ENCODE data around the gene REEP1.

REEP1 gene

DNA sequence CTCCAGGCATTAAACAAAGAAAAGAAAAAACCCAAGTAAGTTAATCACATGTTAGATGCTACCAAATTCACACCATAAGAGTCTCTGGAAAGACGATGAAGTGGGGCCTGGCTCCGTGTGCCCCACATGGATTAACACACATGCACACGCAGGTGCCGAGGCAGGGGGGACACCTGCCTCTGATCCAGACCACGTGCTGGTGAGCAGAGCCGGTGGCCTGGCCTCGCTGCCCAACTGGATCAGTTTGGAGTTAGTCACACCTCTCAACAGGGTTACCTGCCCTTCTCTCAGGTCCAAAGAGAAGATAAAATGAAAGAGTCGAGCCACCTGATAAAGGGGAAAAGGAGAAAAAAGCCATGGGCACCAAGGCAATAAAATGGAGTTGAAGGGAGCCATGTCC is 97.7 kb downstream of the REEP1 start:
- no peak overlapping the region for H2AFZ ChIP-seq (ENCODE audit: low read depth, low read length, severe bottlenecking)
- H4K20me1 ChIP-seq (ENCODE audit: low read depth, low read length): no peaks in the 10 kb centered on the region
- no peaks in the 10 kb centered on the region for H3K36me3 ChIP-seq (ENCODE audit: low read length)
- no peak overlapping the region for H3K4me2 ChIP-seq (ENCODE audit: low read depth, low read length, poor library complexity, severe bottlenecking)
- H3F3A ChIP-seq (ENCODE audit: insufficient read depth): peaks cover 18% of the 10 kb centered on the region
- no peaks in the 10 kb centered on the region for H3K27me3 ChIP-seq (ENCODE audit: low read length)
- no peaks in the 10 kb centered on the region for H3K9me3 ChIP-seq (ENCODE audit: insufficient read depth, low read length)
- no peak overlapping the region for H3K9ac ChIP-seq (ENCODE audit: low read length)
- no peak overlapping the region for H3K4me3 ChIP-seq (ENCODE audit: insufficient read depth, low read length, poor library complexity, severe bottlenecking)
- no peak overlapping the region for H3K27ac ChIP-seq (ENCODE audit: low read depth, low read length)
- TF ChIP-seq, protein P1, sequence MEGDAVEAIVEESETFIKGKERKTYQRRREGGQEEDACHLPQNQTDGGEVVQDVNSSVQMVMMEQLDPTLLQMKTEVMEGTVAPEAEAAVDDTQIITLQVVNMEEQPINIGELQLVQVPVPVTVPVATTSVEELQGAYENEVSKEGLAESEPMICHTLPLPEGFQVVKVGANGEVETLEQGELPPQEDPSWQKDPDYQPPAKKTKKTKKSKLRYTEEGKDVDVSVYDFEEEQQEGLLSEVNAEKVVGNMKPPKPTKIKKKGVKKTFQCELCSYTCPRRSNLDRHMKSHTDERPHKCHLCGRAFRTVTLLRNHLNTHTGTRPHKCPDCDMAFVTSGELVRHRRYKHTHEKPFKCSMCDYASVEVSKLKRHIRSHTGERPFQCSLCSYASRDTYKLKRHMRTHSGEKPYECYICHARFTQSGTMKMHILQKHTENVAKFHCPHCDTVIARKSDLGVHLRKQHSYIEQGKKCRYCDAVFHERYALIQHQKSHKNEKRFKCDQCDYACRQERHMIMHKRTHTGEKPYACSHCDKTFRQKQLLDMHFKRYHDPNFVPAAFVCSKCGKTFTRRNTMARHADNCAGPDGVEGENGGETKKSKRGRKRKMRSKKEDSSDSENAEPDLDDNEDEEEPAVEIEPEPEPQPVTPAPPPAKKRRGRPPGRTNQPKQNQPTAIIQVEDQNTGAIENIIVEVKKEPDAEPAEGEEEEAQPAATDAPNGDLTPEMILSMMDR (IDR thresholded peaks at IDR 0.05; ENCODE audit: insufficient read depth, low read length, poor library complexity, severe bottlenecking): no peak
- no peak for TF ChIP-seq EZH2phosphoT487 (conservative IDR thresholded peaks at IDR 0.05; ENCODE audit: low read length)
- H3K9me2 ChIP-seq (replicated peaks; ENCODE audit: insufficient read depth, low read length): no peaks in the 10 kb centered on the region
- H3K79me2 ChIP-seq (ENCODE audit: insufficient read depth, low read length): no peaks in the 10 kb centered on the region

DNA sequence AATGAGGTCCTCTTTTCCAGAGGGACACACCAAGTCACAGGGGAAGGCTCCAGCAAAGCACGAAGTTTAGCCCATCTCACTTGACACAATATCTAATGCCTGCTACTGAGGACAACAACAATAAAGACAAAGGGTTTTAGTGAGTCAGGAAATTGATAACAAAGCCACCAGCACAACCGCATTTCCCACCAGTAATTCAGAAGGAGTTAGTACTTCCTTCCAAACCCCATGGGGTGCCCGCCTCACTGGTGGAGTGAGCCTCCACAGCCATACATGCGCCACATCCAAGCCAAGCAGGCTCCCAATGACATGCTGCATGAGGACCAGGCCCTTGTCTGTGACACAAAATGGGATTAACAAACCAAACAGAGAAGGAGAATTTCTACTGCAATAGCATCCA is 98.1 kb downstream of the REEP1 start:
- no peaks in the 10 kb centered on the region for H3K36me3 ChIP-seq (ENCODE audit: low read length)
- no peak overlapping the region for H3K27ac ChIP-seq (ENCODE audit: low read depth, low read length)
- no peak overlapping the region for H3K4me2 ChIP-seq (ENCODE audit: low read depth, low read length, poor library complexity, severe bottlenecking)
- no peak overlapping the region for H2AFZ ChIP-seq (ENCODE audit: low read depth, low read length, severe bottlenecking)
- no peaks in the 10 kb centered on the region for H3K9me2 ChIP-seq (replicated peaks; ENCODE audit: insufficient read depth, low read length)
- H4K20me1 ChIP-seq (ENCODE audit: low read depth, low read length): no peaks in the 10 kb centered on the region
- no peaks in the 10 kb centered on the region for H3K27me3 ChIP-seq (ENCODE audit: low read length)
- H3K9me3 ChIP-seq (ENCODE audit: insufficient read depth, low read length): no peaks in the 10 kb centered on the region
- H3F3A ChIP-seq (ENCODE audit: insufficient read depth): peaks cover 18% of the 10 kb centered on the region
- TF ChIP-seq, protein P1 (IDR thresholded peaks at IDR 0.05; ENCODE audit: insufficient read depth, low read length, poor library complexity, severe bottlenecking): no peak
- no peak for TF ChIP-seq EZH2phosphoT487 (conservative IDR thresholded peaks at IDR 0.05; ENCODE audit: low read length)
- no peak overlapping the region for H3K4me3 ChIP-seq (ENCODE audit: insufficient read depth, low read length, poor library complexity, severe bottlenecking)
- H3K79me2 ChIP-seq (ENCODE audit: insufficient read depth, low read length): no peaks in the 10 kb centered on the region
- no peak overlapping the region for H3K9ac ChIP-seq (ENCODE audit: low read length)

DNA sequence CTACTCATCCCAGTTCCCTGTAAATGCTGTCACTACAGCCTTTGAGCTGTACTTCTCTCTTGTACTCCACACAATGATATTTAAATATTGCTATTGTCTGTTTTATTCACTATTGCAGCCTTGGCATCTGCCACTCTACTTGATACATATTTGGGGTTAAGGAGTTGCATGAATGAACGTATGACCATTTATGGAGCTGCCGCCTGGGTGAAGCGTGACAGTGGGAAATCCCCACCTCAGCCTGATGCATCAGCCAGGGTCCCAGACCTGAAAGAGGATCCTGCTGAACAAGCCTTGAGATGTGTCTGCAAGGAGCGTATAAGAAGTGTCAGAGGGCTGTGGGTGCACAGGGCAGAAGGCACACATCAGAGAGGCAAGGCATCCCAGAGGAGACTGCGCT is 99.1 kb downstream of the REEP1 start:
- no peaks in the 10 kb centered on the region for H3K79me2 ChIP-seq (ENCODE audit: insufficient read depth, low read length)
- H3K27me3 ChIP-seq (ENCODE audit: low read length): no peaks in the 10 kb centered on the region
- TF ChIP-seq, protein P1 (IDR thresholded peaks at IDR 0.05; ENCODE audit: insufficient read depth, low read length, poor library complexity, severe bottlenecking): no peak
- TF ChIP-seq EZH2phosphoT487 (conservative IDR thresholded peaks at IDR 0.05; ENCODE audit: low read length): no peak
- H3K9me3 ChIP-seq (ENCODE audit: insufficient read depth, low read length): no peaks in the 10 kb centered on the region
- H3K27ac ChIP-seq (ENCODE audit: low read depth, low read length): peak overlapping the region; percentile 75
- H3K4me3 ChIP-seq (ENCODE audit: insufficient read depth, low read length, poor library complexity, severe bottlenecking): no peak overlapping the region
- no peak overlapping the region for H2AFZ ChIP-seq (ENCODE audit: low read depth, low read length, severe bottlenecking)
- peaks cover 18% of the 10 kb centered on the region for H3F3A ChIP-seq (ENCODE audit: insufficient read depth)
- peak overlapping the region; percentile 10; the same call in 1 of the 2 replicates for H3K9ac ChIP-seq (ENCODE audit: low read length)
- peak overlapping the region; percentile 42 for H3K4me2 ChIP-seq (ENCODE audit: low read depth, low read length, poor library complexity, severe bottlenecking)
- H3K36me3 ChIP-seq (ENCODE audit: low read length): no peaks in the 10 kb centered on the region
- H3K9me2 ChIP-seq (replicated peaks; ENCODE audit: insufficient read depth, low read length): no peaks in the 10 kb centered on the region
- no peaks in the 10 kb centered on the region for H4K20me1 ChIP-seq (ENCODE audit: low read depth, low read length)
